DOHH2 (cell line): Measurements from ENCODE around the gene SLC28A3.

Experiments
- H3F3A ChIP-seq: fragments of 200-600 bp; sonication (generic), shearing (Covaris generic); 2 replicates; pipeline ENCODE4 v1.6.0; 2016; ENCODE audit warnings: antibody characterized with exemption, mild to moderate bottlenecking; ENCODE audit not compliant: control insufficient read depth, insufficient read depth
- H3K27ac ChIP-seq: fragments of 200-600 bp; sonication (generic); 2 replicates; pipeline ENCODE4 v1.5.1; 2014; ENCODE audit warnings: low read depth, mild to moderate bottlenecking, low read length, moderate library complexity
- H3K27me3 ChIP-seq: fragments of 200-600 bp; sonication (generic); 2 replicates; pipeline ENCODE4 v1.6.1; 2014; ENCODE audit warnings: mild to moderate bottlenecking, low read length, mixed read lengths; ENCODE audit not compliant: control insufficient read depth
- H3K36me3 ChIP-seq: fragments of 200-600 bp; sonication (generic); 2 replicates; pipeline ENCODE4 v1.6.1; 2014; ENCODE audit warnings: mild to moderate bottlenecking, low read length, moderate library complexity, mixed read lengths; ENCODE audit not compliant: control insufficient read depth
- H3K4me1 ChIP-seq: fragments of 200-600 bp; sonication (generic); 2 replicates; pipeline ENCODE4 v1.6.1; 2014; ENCODE audit warnings: mild to moderate bottlenecking, low read length, mixed read lengths; ENCODE audit not compliant: control insufficient read depth
- H3K4me2 ChIP-seq: fragments of 200-600 bp; sonication (generic); 2 replicates; pipeline ENCODE4 v1.6.0; 2014; ENCODE audit warnings: mild to moderate bottlenecking, low read length, moderate library complexity
- H3K4me3 ChIP-seq: fragments of 200-600 bp; sonication (generic); 2 replicates; pipeline ENCODE4 v1.5.1; 2014; ENCODE audit warnings: mild to moderate bottlenecking, low read length, mixed read lengths
- H3K79me2 ChIP-seq: fragments of 200-600 bp; sonication (generic); 2 replicates; pipeline ENCODE4 v1.6.1; 2014; ENCODE audit warnings: mild to moderate bottlenecking, low read length, mixed read lengths; ENCODE audit not compliant: control insufficient read depth
- H3K9me2 ChIP-seq: fragments of 200-600 bp; sonication (generic); replicated peaks from 2 replicates; pipeline ENCODE4 v1.6.1; 2014; ENCODE audit warnings: mild to moderate bottlenecking, low read length, mixed read lengths; ENCODE audit not compliant: control insufficient read depth
- H3K9me3 ChIP-seq: fragments of 200-600 bp; sonication (generic); 2 replicates; pipeline ENCODE4 v1.6.1; 2014; ENCODE audit warnings: antibody characterized with exemption, low read length, mixed read lengths; ENCODE audit not compliant: control insufficient read depth, insufficient read depth
- H4K20me1 ChIP-seq: fragments of 200-600 bp; sonication (generic); 2 replicates; pipeline ENCODE4 v1.6.0; 2014; ENCODE audit warnings: low read depth, mild to moderate bottlenecking, antibody characterized with exemption, low read length, moderate library complexity; ENCODE audit not compliant: control insufficient read depth, insufficient read depth
- CTCF ChIP-seq: fragments of 200-600 bp; sonication (generic); IDR thresholded peaks from one replicate; pipeline ENCODE4 v1.5.1; 2014; ENCODE audit warnings: antibody characterized with exemption, mild to moderate bottlenecking, low read depth, low read length; ENCODE audit not compliant: poor library complexity, severe bottlenecking
- EZH2phosphoT487 ChIP-seq: fragments of 200-600 bp; sonication (generic); IDR thresholded peaks from 2 replicates; pipeline ENCODE4 v1.6.1; 2017; ENCODE audit warnings: borderline replicate concordance, mild to moderate bottlenecking, antibody characterized with exemption, low read length, moderate library complexity, mixed read lengths

The SLC28A3 gene

DNA sequence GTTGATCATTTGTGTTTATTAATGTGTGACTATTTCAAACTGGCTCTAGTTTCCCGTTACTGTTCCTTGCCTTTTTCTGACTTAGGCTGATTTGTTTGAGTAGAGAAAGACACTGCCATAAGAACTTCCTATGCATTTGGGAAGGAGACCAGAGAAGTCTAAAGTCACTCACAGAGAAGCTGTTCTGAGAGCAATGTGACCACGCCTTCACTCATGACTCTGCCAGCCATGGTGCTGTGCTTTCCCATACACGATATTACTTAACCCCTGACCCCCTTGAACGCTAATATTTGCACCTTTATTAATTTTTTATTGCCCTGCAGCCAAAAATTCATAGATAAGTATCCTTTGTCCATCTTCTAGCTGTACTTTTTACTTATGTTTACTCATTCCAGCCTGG lies 20.9 kb downstream of the SLC28A3 start:
- no peak overlapping the region for H3K27ac ChIP-seq
- H3K9me3 ChIP-seq = no peaks in the 10 kb centered on the region
- no peak for TF ChIP-seq CTCF
- TF ChIP-seq EZH2phosphoT487 = no peak
- no peaks in the 10 kb centered on the region for H3K9me2 ChIP-seq
- no peaks in the 10 kb centered on the region for H3K4me1 ChIP-seq
- H4K20me1 ChIP-seq = no peaks in the 10 kb centered on the region
- no peaks in the 10 kb centered on the region for H3K79me2 ChIP-seq
- no peaks in the 10 kb centered on the region for H3K36me3 ChIP-seq
- H3K4me3 ChIP-seq = no peak overlapping the region
- H3K4me2 ChIP-seq = no peak overlapping the region
- H3K27me3 ChIP-seq = no peaks in the 10 kb centered on the region
- no peaks in the 10 kb centered on the region for H3F3A ChIP-seq

GRCh38 chr9:84318981-84319380 lies 21.6 kb downstream of the SLC28A3 start:
- no peaks in the 10 kb centered on the region for H3K9me2 ChIP-seq
- no peak for TF ChIP-seq EZH2phosphoT487
- no peak for TF ChIP-seq CTCF
- H3K27ac ChIP-seq = no peak overlapping the region

GRCh38 chr9:84317563-84317962 lies 23.0 kb downstream of the SLC28A3 start:
- Histone ChIP-seq H4K20me1 (no peaks in the 10 kb centered on the region), H3F3A (no peaks in the 10 kb centered on the region), H3K4me2 (no peak overlapping the region), H3K79me2 (no peaks in the 10 kb centered on the region), H3K4me1 (no peaks in the 10 kb centered on the region), H3K27me3 (no peaks in the 10 kb centered on the region), H3K27ac (no peak overlapping the region), H3K36me3 (no peaks in the 10 kb centered on the region), H3K9me3 (no peaks in the 10 kb centered on the region), H3K4me3 (no peak overlapping the region), H3K9me2 (no peaks in the 10 kb centered on the region)
- TF ChIP-seq EZH2phosphoT487 (no peak), CTCF (peak; percentile 31)

More at GRCh38 chr9:84318981-84319380, 21.6 kb downstream of the SLC28A3 start:
- H3K79me2 ChIP-seq = no peaks in the 10 kb centered on the region
- H3K27me3 ChIP-seq = no peaks in the 10 kb centered on the region
- no peaks in the 10 kb centered on the region for H4K20me1 ChIP-seq
- H3K4me3 ChIP-seq = no peak overlapping the region
- H3K36me3 ChIP-seq = no peaks in the 10 kb centered on the region
- H3K4me1 ChIP-seq = no peaks in the 10 kb centered on the region
- H3F3A ChIP-seq = no peaks in the 10 kb centered on the region
- no peak overlapping the region for H3K4me2 ChIP-seq
- H3K9me3 ChIP-seq = no peaks in the 10 kb centered on the region
